ENCODE results near the gene HOXA5. TPM values are rescaled to one million over a fixed set of nuclear protein-coding genes. Genes with fewer than 3 reads are reported as not detected.
A peak's percentile ranks its signal among the peaks of the same experiment; 100 is the strongest.

Gene HOXA5
- total and polyA plus RNA-seq, 2 donors (not counting 3 experiments of a cell fraction or from before 2014, with no cell fraction given), result 18.6 to 18.8 TPM

DNA sequence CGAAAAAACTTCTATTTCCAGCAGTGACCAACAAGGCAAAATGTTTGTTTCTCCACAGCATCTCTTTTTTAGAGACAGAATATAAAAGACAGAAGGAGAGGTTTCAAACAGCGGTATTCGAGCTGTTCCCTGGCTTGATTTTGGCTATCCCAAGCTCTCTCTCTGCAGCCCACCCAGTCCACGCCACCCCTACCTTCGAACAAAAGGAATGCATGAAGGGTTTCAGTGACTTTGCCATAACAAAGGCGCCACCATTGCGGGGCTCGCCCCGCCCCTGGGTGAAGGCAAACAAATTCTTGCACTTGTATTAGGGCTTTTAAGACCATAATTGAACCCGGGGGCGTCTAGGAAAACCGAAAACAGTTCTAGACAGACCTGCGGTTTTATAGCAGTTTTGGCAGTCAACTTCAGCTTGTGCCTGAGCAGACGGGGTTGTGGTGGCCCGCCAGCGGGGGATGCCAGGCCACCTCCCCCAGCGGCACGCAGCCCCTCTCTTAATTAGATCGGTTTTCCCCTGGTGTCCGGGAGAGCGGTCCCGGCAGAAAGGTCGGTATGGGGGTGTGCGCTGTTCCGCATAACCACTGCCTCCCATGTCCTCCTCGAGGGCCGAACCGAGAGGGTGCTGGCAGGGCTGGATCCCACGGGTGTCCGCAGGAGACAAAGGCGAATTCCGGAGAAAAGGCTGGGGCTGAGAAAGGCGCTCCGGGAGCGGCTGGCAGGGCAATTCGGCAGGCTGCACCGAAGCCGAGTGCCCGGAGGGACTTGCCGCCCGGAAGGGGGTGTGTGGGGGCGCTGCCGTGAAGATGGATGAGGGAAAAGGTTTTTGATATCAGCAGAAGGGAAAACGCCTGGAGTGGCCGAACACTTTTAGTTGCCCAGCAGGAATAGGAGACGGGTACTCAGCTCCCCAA, 44.2 kb upstream of the HOXA5 start:
- no peak for FAIRE-seq
- no peaks in the 10 kb centered on the region for H4K20me1 ChIP-seq (replicated peaks; ENCODE audit: control insufficient read depth, extremely low read depth, insufficient read depth, low read length)
- BruUV-seq (replicated peaks), result no TSS peak
- no peak for TF ChIP-seq POLR2A (IDR thresholded peaks at IDR 0.05; ENCODE audit: low read depth, low read length)
- no peak for TF ChIP-seq POLR2AphosphoS5 (IDR thresholded peaks at IDR 0.05; ENCODE audit: insufficient read depth, low read depth, low read length)
- no peak for TF ChIP-seq MYC (IDR thresholded peaks at IDR 0.05; ENCODE audit: low read depth, low read length)
- peak overlapping the region; percentile 82 for H3K4me2 ChIP-seq (ENCODE audit: insufficient read depth, low read length)
- peaks cover 56% of the 10 kb centered on the region for H3K4me1 ChIP-seq (ENCODE audit: control insufficient read depth, extremely low read depth, insufficient read depth, low read length)
- H3K79me2 ChIP-seq (ENCODE audit: control insufficient read depth, insufficient read depth, low read length), result peaks cover 49% of the 10 kb centered on the region
- no peaks in the 10 kb centered on the region for H3K9me3 ChIP-seq (replicated peaks; ENCODE audit: control insufficient read depth, insufficient read depth, low read length)
- H3K27ac ChIP-seq (ENCODE audit: insufficient read depth, low read depth, low read length), result peak overlapping the region; percentile 90
- H2AFZ ChIP-seq (ENCODE audit: low read depth, low read length), result peak overlapping the region; percentile 4
- peak; percentile 62 for DNase-seq (ENCODE audit: low read depth, low spot score)
- dilution Hi-C loops (cut with MboI; ENCODE audit: extremely low pct_ligation_motif_present, low sequenced_read_pairs) (no loop called here), intact Hi-C loops (cut with micrococcal nuclease) (loop anchor here (2.0 to 5.0 kb wide), 3 partner anchors 475 to 1330 kb away; partner anchors contain the start of gene HIBADH)
- ChIA-PET CTCF (interaction anchor here (1.1 to 6.0 kb wide), 11 partner anchors 8 to 906 kb away, joined by 3 to 49 read pairs (median 4); partner anchors contain the start of genes HOXA10, HOXA13 and HOXA7), POLR2A (interaction anchor here (1.1 kb wide), 1 partner anchor 11 kb away, joined by 3 read pairs; no protein-coding TSS in a partner anchor)
- no peaks in the 10 kb centered on the region for H3K9me1 ChIP-seq (replicated peaks; ENCODE audit: control insufficient read depth, extremely low read depth, insufficient read depth, low read length)
- no peaks in the 10 kb centered on the region for H3K27me3 ChIP-seq (ENCODE audit: control insufficient read depth in 2 of 2, insufficient read depth in 2 of 2, low read length in 2 of 2)
- peak overlapping the region; percentile 6 to 48 (median 44) for H3K4me3 ChIP-seq (replicated peaks in 1 of 3; ENCODE audit: insufficient read depth in 1 of 3, low read depth in 1 of 3, low read length in 3 of 3)
- no peaks in the 10 kb centered on the region for H3K36me3 ChIP-seq (ENCODE audit: control insufficient read depth in 2 of 2, extremely low read depth in 1 of 2, insufficient read depth in 2 of 2, low read length in 2 of 2)
- H3K9ac ChIP-seq (replicated peaks; ENCODE audit: extremely low read depth, insufficient read depth, low read length), result peak overlapping the region; percentile 77

DNA sequence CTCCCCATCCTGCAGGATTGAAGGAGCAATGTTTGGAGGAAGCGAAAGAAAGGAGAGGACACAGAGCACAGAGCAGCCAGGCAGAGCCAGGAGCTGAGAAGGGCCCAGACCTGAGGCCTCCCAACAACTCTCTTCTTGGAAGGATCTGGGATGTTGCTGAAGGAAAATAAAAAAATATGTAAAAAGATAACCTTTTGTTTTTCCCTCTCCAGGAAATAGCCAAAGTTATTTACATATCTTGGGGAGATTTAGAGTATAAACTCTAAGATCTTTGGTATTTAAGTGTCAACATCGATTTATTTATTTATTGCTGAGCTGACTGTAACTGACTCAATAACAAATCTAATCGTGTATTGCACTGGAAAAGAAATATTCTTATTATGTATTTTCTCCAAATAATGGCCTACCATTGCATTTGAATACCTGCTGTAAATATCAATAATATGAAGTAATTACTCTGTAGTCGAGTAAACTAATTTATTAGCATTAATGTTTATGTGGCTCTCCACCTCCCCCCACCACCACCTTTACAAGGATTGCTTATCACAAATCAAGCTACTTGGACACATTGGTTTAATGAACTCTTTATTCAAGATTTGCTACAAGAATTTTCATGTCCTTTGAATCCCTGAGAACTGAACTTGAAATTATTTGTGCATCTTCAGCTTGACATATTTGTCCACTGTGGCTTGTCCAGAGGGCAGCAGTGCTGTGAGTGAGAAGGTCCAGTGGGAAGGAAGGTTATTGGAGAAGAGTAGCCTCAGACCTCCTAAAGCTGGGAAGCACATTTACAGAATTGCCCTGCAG, 43.4 kb upstream of the HOXA5 start:
- BruUV-seq (replicated peaks), result no TSS peak
- H3K4me2 ChIP-seq (ENCODE audit: insufficient read depth, low read length), result peak overlapping the region; percentile 82
- no peaks in the 10 kb centered on the region for H3K36me3 ChIP-seq (ENCODE audit: control insufficient read depth in 2 of 2, extremely low read depth in 1 of 2, insufficient read depth in 2 of 2, low read length in 2 of 2)
- ChIA-PET CTCF (interaction anchor here (0.8 to 6.0 kb wide), 14 partner anchors 8 to 910 kb away, joined by 3 to 49 read pairs (median 4); partner anchors contain the start of genes HOXA10, HOXA13 and HOXA7), POLR2A (interaction anchor here (1.1 to 2.0 kb wide), 2 partner anchors 11 to 18 kb away, joined by 3 to 6 read pairs; no protein-coding TSS in a partner anchor)
- no peaks in the 10 kb centered on the region for H3K9me3 ChIP-seq (replicated peaks; ENCODE audit: control insufficient read depth, insufficient read depth, low read length)
- no peaks in the 10 kb centered on the region for H3K9me1 ChIP-seq (replicated peaks; ENCODE audit: control insufficient read depth, extremely low read depth, insufficient read depth, low read length)
- TF ChIP-seq, protein P1, sequence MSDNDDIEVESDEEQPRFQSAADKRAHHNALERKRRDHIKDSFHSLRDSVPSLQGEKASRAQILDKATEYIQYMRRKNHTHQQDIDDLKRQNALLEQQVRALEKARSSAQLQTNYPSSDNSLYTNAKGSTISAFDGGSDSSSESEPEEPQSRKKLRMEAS (IDR thresholded peaks at IDR 0.05; ENCODE audit: insufficient read depth, insufficient read length), result no peak
- TF ChIP-seq MYC (IDR thresholded peaks at IDR 0.05; ENCODE audit: low read depth, low read length) (no peak), JUN (IDR thresholded peaks at IDR 0.05; ENCODE audit: borderline replicate concordance, insufficient read depth, insufficient read length, low read depth) (no peak), GATA2 (IDR thresholded peaks at IDR 0.05; ENCODE audit: insufficient read depth, insufficient read length, low read depth, low read length) (no peak), EZH2 (IDR thresholded peaks at IDR 0.05; ENCODE audit: borderline replicate concordance, low read depth, low read length, severe bottlenecking) (no peak), POLR2AphosphoS5 (IDR thresholded peaks at IDR 0.05; ENCODE audit: insufficient read depth, low read depth, low read length) (no peak), FOS (IDR thresholded peaks at IDR 0.05; ENCODE audit: borderline replicate concordance, insufficient read depth, low read length) (no peak), POLR2A (IDR thresholded peaks at IDR 0.05; ENCODE audit: low read depth, low read length) (no peak)
- TF ChIP-seq, protein P2, sequence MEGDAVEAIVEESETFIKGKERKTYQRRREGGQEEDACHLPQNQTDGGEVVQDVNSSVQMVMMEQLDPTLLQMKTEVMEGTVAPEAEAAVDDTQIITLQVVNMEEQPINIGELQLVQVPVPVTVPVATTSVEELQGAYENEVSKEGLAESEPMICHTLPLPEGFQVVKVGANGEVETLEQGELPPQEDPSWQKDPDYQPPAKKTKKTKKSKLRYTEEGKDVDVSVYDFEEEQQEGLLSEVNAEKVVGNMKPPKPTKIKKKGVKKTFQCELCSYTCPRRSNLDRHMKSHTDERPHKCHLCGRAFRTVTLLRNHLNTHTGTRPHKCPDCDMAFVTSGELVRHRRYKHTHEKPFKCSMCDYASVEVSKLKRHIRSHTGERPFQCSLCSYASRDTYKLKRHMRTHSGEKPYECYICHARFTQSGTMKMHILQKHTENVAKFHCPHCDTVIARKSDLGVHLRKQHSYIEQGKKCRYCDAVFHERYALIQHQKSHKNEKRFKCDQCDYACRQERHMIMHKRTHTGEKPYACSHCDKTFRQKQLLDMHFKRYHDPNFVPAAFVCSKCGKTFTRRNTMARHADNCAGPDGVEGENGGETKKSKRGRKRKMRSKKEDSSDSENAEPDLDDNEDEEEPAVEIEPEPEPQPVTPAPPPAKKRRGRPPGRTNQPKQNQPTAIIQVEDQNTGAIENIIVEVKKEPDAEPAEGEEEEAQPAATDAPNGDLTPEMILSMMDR (IDR thresholded peaks at IDR 0.05; ENCODE audit: extremely low read depth in 1 of 2, insufficient read depth in 1 of 2, low read depth in 1 of 2, low read length in 2 of 2), result no peak
- H3K79me2 ChIP-seq (ENCODE audit: control insufficient read depth, insufficient read depth, low read length), result peaks cover 57% of the 10 kb centered on the region
- H3K27me3 ChIP-seq (ENCODE audit: control insufficient read depth in 2 of 2, insufficient read depth in 2 of 2, low read length in 2 of 2), result no peaks in the 10 kb centered on the region
- intact Hi-C loops (cut with micrococcal nuclease) (loop anchor here (5.0 kb wide), 1 partner anchor 1330 kb away; no protein-coding TSS in a partner anchor), dilution Hi-C loops (cut with MboI; ENCODE audit: extremely low pct_ligation_motif_present, low sequenced_read_pairs) (no loop called here)
- peak overlapping the region; percentile 90 for H3K27ac ChIP-seq (ENCODE audit: insufficient read depth, low read depth, low read length)
- no peak overlapping the region for H2AFZ ChIP-seq (ENCODE audit: low read depth, low read length)
- FAIRE-seq (peak; percentile 89), DNase-seq (ENCODE audit: low read depth, low spot score) (peak; percentile 65)
- H3K4me1 ChIP-seq (ENCODE audit: control insufficient read depth, extremely low read depth, insufficient read depth, low read length), result peaks cover 65% of the 10 kb centered on the region
- no peaks in the 10 kb centered on the region for H4K20me1 ChIP-seq (replicated peaks; ENCODE audit: control insufficient read depth, extremely low read depth, insufficient read depth, low read length)
- H3K4me3 ChIP-seq (replicated peaks in 1 of 3; ENCODE audit: insufficient read depth in 1 of 3, low read depth in 1 of 3, low read length in 3 of 3), result peak overlapping the region; percentile 48 to 84 (median 82)
- peak overlapping the region; percentile 88 for H3K9ac ChIP-seq (replicated peaks; ENCODE audit: extremely low read depth, insufficient read depth, low read length)
